GM10847 (cell line): ENCODE data around the gene LRRC74B.

ENCODE experiments used
- POLR2A ChIP-seq: IDR thresholded peaks from 2 replicates; pipeline ENCODE4 v1.6.1; 2011; ENCODE audit not compliant: insufficient read length; ENCODE audit errors: extremely low read depth

Gene LRRC74B

DNA sequence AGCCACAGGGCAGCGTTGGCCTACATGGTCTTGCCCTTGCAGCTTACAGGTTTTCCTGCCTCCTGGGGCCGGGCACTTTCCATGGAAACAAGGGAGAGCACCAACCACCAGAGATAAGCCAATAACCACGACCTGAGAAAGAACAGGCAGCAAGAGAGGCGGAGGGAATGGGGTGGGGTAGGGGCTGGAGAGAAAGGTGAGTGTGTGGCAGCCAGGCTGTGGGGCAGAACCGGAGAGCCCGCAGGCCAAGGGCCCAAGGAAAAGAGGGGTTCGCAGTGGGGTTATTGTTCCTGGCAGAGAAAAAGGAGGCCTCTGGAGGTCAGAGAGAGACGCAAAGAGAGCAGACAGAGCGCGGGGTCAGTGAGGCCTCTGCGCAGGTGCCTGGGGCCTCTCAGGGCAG, 33.2 kb downstream of the LRRC74B start:
- no peak for TF ChIP-seq POLR2A

DNA sequence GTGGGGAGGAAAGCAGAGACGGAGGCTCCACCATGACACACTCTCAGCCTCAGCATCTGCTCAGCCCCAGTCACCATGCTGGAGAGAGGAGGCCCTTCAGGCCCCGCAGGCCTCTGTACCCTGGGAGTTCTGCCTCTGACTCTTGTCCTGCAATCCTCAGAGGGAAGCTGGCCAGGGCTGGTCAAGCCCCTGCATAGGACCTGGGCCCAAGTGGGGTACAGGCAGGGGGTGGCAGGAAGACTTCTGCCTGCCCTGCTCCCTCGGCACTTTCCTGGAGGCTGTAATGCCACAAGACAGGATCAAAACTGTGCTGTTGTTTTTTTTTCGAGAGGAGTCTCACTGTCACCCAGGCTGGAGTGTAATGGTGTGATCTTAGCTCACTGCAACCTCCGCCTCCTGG, 33.7 kb downstream of the LRRC74B start:
- TF ChIP-seq POLR2A = no peak

DNA sequence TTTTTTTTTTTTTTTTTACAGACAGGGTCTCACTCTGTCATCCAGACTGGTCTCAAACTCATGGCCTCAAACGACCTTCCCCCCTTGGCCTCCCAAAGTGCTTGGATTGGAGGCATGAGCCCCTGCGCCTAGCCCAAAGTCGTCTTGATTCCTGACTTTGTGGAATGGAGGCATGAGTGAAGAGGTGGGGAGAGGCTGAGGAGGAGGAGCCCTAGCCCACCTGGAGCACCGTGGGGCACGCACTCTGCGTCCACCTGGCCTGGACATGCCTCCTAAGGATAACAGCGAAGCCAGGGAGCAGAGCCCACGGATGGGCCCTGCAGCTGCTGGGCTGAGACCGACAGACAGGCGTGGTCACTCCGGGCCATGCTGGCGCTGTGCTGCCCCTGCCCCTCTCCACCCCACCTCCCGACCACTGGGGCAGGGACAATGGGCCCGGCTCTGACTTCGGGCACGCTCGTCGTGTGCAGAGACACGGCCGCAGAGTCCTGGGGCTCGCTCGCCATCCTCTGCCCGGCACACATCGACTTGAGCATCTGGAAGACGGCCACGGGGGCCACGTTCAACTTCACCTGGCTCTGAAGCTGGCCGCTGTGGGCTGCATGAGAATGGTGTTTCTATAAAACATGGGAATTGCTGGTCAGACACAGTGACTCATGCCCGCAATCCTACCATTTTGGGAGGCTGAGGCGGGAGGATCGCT, 34.8 kb downstream of the LRRC74B start:
- TF ChIP-seq POLR2A = no peak

DNA sequence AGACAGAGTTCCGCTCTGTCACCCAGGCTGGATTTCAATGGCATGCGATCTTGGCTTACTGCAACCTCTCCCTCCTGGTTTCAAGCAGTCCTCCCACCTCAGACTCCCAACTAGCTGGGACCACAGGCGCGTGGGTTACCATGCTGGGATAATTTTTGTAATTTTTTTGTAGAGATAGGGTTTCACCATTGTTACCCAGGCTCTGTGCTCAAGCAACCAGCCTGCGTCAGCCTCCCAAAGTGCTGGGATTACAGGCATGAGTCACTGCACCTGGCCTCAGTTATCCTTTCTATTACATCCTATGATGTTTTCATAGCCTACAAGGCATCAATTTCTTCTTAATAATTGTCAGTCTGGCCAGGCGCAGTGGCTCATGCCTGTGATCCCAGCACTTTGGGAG, 36.5 kb downstream of the LRRC74B start:
- no peak for TF ChIP-seq POLR2A

DNA sequence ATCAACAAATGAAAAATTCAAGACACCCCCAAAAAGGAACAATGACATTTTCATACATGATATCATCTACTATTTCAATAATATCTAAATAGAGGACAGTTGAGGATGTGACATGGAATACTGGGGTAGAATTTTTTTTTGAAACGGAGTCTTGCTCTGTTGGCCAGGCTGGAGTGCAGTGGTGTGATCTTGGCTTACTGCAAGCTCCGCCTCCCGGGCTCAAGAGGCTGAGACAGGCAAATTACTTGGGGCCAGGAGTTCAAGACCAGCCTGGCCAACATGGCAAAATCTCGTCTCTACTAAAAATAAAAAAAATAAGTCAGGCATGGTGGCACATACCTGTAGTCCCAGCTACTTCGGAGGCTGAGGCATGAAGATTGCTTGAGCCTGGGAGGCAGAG, 41.4 kb downstream of the LRRC74B start:
- TF ChIP-seq POLR2A = no peak

DNA sequence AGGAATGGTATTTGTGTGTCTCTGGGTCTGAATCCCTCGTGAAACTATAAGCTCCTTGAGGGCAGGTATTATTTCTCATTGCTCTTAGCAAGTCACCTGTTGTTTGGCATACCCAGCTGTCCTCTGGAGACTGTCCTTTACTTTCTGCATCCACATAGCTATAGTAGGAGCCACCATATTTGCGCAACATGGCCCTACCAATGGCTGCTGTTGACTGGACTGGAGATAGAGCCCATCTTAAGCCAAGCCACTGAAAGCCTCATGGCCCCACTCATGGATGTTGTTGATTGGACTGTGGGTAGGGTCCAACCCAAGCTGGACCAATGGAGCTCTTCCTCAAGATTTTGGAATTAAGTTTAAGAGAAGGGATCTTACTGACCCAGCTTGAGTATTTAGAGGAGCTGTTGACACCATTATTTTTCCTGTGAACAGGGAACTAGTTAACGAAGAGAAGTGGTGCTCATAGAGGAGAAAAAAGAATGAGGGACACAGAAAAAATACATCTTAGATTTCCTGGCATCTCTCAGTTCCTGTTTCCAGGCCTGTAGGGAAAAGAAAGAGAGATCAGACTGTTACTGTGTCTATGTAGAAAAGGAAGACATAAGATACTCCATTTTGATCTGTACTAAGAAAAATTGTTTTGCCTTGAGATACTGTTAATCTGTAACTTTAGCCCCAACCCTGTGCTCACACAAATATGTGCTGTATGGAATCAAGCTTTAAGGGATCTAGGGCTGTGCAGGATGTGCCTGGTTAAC, 47.2 kb downstream of the LRRC74B start:
- TF ChIP-seq POLR2A = no peak

DNA sequence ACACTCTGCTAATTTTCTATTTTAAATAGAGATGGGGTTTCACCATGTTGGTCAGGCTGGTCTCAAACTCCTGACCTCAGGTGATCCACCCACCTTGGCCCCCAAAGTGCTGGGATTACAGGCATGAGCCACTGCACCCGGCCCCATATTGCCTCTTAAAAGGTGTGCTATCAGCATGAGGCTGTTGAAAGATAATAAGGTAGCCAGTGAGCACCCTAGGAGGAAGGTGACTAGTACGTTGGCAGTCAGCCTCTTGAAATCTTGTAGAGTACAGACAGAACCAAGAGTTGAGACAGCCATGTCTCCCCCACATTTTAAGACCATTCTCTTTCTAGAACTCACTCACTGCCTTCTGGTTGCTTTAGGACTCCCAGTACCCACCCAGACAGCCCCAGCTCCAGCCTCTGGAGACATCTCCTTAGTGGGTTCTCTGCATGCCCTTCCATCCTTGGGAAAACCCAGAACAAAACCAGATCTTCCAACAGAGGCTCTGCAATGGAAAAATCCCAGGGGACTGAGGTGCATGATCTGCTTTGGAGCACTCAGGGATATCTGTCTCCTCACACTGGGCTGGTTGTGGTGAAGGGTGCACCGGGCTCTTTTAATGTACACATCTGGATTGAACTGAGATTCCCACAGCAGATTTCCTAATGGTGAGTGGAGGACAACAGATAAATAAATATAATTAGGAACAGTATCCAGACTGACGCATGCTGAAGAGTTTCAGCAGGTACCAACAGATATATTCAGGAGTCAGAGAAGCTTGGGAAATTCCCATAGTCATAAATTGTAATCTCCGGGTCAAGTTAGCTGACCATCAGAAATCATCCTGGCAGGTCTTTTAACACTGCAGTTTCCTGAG, 49.4 kb downstream of the LRRC74B start:
- TF ChIP-seq POLR2A = no peak

DNA sequence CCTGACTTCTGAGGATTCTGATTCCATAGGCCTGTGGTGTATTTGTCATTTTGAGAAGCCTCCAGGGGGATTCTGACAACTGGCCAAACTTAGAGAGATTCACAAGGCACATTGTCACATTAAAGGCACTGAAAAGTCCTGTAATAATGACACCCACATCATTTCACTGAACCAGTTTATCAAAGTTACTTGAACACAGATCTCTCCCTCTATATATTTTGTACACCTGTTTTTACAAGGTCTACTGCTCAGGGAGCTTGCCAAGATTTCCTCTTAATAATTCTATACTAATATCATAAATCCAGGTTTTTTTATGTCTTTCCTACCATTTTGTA, 50.0 kb downstream of the LRRC74B start:
- TF ChIP-seq POLR2A = no peak

DNA sequence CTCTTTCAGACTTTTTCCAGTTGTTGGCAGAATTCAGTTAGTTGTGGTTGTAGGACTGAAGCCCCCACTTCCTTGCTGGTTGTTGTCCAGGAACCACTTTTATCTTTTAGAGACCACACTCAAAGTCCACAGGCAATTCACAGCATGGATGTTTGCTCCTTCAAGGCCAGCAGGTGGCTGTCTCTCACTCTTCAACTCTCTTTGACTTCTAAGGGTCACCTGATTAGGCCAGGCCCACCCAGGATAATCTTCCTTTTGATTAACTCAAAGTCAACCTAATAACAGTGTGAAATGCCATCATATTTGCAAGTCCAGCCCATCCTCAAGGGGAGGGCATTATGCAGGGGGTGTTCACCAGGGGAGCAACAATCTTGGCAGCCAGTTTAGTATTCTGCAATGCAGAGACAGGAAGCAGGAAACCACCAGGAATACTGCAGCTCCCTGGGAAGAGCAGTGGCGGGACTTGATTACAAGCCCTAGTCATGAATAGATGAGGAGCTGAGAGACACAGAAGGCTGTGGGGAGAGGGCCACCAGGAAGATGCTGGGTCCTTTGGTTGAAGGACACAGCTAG, 52.4 kb downstream of the LRRC74B start:
- TF ChIP-seq POLR2A = no peak

DNA sequence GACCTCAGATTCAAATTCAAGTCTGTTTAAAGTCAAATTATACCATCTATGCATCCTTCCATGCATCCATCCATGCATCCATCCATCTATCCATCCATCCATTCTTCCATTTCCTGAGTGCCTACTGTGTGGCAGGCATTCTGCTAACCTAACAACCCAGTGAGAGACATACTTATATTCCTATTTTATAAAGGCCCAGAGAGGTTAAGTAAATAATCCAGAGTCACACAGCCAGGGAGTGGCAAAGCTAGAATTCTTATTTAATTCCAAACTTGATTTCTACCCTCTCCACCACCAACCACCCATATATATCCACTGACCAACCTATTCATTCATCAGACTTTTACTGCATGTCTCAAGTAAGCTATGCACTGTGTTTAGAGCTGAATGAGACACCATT, 53.8 kb downstream of the LRRC74B start:
- TF ChIP-seq POLR2A = no peak

DNA sequence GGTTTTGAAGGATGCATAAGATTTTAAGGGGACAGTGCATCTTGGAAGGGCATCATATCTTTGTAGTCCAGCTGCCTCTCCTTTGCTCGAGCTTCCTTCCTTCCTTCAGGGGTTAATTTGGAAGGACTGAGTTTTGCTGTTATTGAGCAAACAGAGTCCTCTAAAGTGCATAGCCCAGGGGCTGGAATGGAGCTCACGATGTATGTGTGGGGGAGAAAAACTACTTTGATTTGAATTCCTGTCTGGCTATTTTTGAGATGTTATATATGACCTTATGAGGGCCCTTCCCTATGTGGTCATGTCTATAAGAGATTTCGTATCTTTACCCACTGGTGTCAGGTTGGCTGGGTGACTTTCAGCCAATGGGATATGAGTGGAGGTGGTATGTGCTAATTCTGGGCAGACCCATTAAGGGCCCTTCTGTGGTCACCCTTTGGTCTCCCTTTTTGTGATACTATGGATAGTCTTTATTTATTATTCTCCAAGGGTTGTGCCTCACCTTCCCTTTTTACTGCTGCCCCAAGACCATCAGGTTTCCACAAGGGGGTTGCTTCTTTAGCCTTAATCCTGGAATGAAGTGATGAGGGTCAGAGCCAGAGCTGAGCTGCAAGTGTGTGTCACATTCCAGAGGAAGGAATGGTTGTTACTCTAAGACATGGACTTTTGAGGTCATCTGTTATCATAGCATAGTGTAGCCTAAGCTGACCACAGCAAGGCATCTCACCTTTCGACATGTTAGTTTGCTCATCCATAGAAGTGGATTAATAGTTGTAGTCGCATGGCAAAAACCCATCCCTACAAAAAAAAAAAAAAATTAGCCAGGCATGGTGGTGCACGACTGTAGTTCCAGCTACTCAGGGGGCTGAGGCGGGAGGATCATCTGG, 54.6 kb downstream of the LRRC74B start:
- TF ChIP-seq POLR2A = no peak

DNA sequence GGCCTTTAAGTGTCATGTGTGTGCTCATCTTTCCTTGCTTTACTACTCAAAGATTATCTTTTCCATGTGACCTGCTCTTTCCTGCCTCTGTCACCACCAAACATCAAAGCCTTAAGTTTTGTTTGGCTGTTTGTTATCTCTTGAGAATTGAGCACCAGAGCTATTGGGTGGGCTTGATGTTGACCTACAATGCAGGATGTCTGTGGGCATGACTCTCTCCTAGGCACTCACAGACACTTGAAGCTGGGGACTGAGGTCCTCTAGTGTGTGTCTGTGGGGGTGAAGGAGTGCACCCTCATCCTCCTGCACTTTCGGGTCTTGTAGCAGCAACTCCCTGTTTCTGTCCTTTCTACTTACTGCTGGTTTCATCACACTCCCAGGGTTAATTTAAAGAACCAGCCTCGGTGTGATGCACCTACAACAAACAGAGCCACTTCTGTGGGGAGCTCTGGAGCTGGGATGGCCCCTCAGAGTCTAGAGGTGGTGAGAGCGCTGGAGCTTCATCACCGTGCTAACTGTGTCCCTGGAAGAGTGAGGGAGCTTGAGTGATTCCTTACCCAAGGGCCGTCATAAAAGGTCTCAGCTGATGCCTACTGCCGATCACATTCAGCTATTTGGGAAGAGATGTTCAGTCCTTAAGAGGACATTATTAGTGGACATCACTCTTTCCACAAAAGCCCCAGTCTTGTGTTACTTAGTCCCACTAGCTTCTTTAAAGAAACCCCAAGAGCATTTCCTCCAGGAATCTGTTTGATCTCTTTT, 56.3 kb downstream of the LRRC74B start:
- no peak for TF ChIP-seq POLR2A

DNA sequence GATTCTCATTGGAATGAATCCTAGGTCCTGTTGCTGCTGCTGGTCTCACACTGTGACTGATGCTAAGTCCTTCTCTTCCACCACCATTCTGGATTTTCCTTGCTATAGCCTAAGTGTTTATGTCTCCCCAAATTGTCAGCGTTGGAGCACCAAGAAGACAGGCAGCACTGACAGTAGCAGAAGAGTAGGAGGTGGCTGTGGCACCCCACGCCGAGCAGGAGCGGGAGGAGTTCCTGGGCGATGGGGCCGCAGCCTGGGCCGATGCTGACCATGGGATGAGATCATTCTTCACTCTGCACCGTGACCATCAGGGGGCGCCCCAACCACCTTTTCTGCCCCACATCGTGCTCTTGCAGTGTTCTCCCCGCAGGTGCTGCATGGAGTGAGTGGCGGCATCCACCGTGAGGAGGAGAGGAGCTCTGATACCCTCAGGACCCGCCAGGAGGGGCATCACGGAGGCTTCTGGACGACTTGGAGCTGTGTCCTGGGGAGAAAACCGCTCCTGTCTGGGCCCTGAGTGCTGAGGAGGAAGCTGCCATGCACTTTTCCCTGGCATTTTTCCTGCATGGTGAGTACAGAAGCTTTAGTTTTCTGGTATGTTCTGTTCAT, 57.0 kb downstream of the LRRC74B start:
- no peak for TF ChIP-seq POLR2A

DNA sequence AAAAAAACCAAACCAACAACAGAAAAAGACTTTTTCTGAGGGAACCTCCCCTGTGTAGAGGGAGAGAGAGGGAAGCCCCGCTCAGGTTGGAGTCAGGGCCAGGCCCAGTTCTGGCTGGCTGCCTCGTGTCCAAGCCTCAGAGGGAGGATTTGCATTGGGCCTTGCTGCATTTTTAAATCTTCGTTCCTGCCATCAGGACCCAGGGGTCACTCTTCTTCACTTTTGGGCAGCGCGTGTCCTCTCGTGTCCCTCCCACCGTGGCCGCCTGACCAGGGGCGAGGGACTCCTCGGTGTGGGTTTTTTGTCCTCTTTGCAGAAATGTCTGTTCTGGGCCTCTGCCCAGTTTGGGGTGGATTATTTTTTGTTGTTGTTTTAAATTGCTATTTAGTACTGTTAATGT, 57.9 kb downstream of the LRRC74B start:
- no peak for TF ChIP-seq POLR2A
